HEK293 (cell line): ENCODE results near the gene LBX2.

ENCODE experiments used
- ATF2 ChIP-seq: fragments of 450-650 bp; formaldehyde crosslinking; IDR thresholded peaks from 2 replicates; pipeline ENCODE4 v1.5.1; 2016; ENCODE audit warnings: missing biosample characterization, missing genetic modification characterization, low read depth
- FEZF1 ChIP-seq: fragments of 450-650 bp; formaldehyde crosslinking; IDR thresholded peaks from 2 replicates; pipeline ENCODE4 v1.5.1; 2016; ENCODE audit warnings: missing biosample characterization, missing genetic modification characterization
- GFI1B ChIP-seq: fragments of 450-650 bp; formaldehyde crosslinking; IDR thresholded peaks from 2 replicates; pipeline ENCODE4 v1.5.1; 2016; ENCODE audit warnings: missing biosample characterization, missing genetic modification characterization
- HOXC10 ChIP-seq: sonication (generic); formaldehyde crosslinking; IDR thresholded peaks from 2 replicates; pipeline ENCODE4 v1.8.1; 2023; ENCODE audit warnings: mild to moderate bottlenecking, missing genetic modification reagents
- HOXD13 ChIP-seq: sonication (generic); formaldehyde crosslinking; IDR thresholded peaks from 2 replicates; pipeline ENCODE4 v1.8.0; 2022; ENCODE audit warnings: missing genetic modification reagents, borderline replicate concordance
- OSR2 ChIP-seq: fragments of 450-650 bp; formaldehyde crosslinking; IDR thresholded peaks from 2 replicates; pipeline ENCODE4 v1.5.1; 2016; ENCODE audit warnings: missing biosample characterization, missing genetic modification characterization
- SALL2 ChIP-seq: fragments of 450-650 bp; formaldehyde crosslinking; IDR thresholded peaks from 2 replicates; pipeline ENCODE4 v1.5.0; 2017; ENCODE audit warnings: missing biosample characterization, mild to moderate bottlenecking, missing genetic modification characterization, borderline replicate concordance
- SP3 ChIP-seq: fragments of 450-650 bp; formaldehyde crosslinking; IDR thresholded peaks from 2 replicates; pipeline ENCODE4 v1.5.1; 2016; ENCODE audit warnings: missing biosample characterization, missing genetic modification characterization
- TRIM28 ChIP-seq: IDR thresholded peaks from 2 replicates; pipeline ENCODE4 v1.6.1; 2011; ENCODE audit warnings: low read length, control low read depth, borderline replicate concordance
- ZEB2 ChIP-seq: fragments of 450-650 bp; formaldehyde crosslinking; IDR thresholded peaks from 2 replicates; pipeline ENCODE4 v1.5.1; 2016; ENCODE audit warnings: missing biosample characterization, missing genetic modification characterization
- ZNF121 ChIP-seq: fragments of 450-650 bp; formaldehyde crosslinking; IDR thresholded peaks from 2 replicates; pipeline ENCODE4 v1.5.1; 2016; ENCODE audit warnings: missing biosample characterization, missing genetic modification characterization
- ZNF175 ChIP-seq: fragments of 450-650 bp; formaldehyde crosslinking; IDR thresholded peaks from 2 replicates; pipeline ENCODE4 v1.5.1; 2016; ENCODE audit warnings: missing biosample characterization, missing genetic modification characterization
- ZNF221 ChIP-seq: fragments of 450-650 bp; formaldehyde crosslinking; IDR thresholded peaks from 2 replicates; pipeline ENCODE4 v1.5.1; 2017; ENCODE audit warnings: missing biosample characterization, missing genetic modification characterization, borderline replicate concordance
- ZNF280D ChIP-seq: fragments of 450-650 bp; formaldehyde crosslinking; IDR thresholded peaks from 2 replicates; pipeline ENCODE4 v1.5.1; 2016; ENCODE audit warnings: missing biosample characterization, missing genetic modification characterization
- ZNF311 ChIP-seq: fragments of 450-650 bp; formaldehyde crosslinking; IDR thresholded peaks from 2 replicates; pipeline ENCODE4 v1.5.1; 2017; ENCODE audit warnings: missing biosample characterization, missing genetic modification characterization, borderline replicate concordance
- ZNF324 ChIP-seq: fragments of 450-650 bp; formaldehyde crosslinking; IDR thresholded peaks from 2 replicates; pipeline ENCODE4 v1.5.1; 2016; ENCODE audit warnings: missing biosample characterization, missing genetic modification characterization
- ZNF341 ChIP-seq: fragments of 450-650 bp; formaldehyde crosslinking; IDR thresholded peaks from 2 replicates; pipeline ENCODE4; 2016; ENCODE audit warnings: low read depth, missing biosample characterization, missing genetic modification characterization
- ZNF394 ChIP-seq: fragments of 450-650 bp; formaldehyde crosslinking; IDR thresholded peaks from 2 replicates; pipeline ENCODE4 v1.5.1; 2016; ENCODE audit warnings: missing biosample characterization, missing genetic modification characterization, mild to moderate bottlenecking, moderate library complexity, borderline replicate concordance
- ZNF426 ChIP-seq: fragments of 450-650 bp; formaldehyde crosslinking; IDR thresholded peaks from 2 replicates; pipeline ENCODE4 v1.5.1; 2017; ENCODE audit warnings: missing biosample characterization, missing genetic modification characterization, mild to moderate bottlenecking, inconsistent platforms, moderate library complexity
- ZNF449 ChIP-seq: fragments of 450-650 bp; formaldehyde crosslinking; IDR thresholded peaks from 2 replicates; pipeline ENCODE4 v1.5.1; 2017; ENCODE audit warnings: missing biosample characterization, mild to moderate bottlenecking, missing genetic modification characterization, moderate library complexity
- ZNF501 ChIP-seq: fragments of 450-650 bp; formaldehyde crosslinking; IDR thresholded peaks from 2 replicates; pipeline ENCODE4 v1.5.1; 2016; ENCODE audit warnings: missing biosample characterization, missing genetic modification characterization
- ZNF513 ChIP-seq: fragments of 450-650 bp; IDR thresholded peaks from 2 replicates; pipeline ENCODE4 v1.5.1; 2018; ENCODE audit warnings: missing biosample characterization, missing genetic modification characterization
- ZNF548 ChIP-seq: fragments of 450-650 bp; formaldehyde crosslinking; IDR thresholded peaks from 2 replicates; pipeline ENCODE4 v1.5.1; 2016; ENCODE audit warnings: missing biosample characterization, missing genetic modification characterization
- ZNF560 ChIP-seq: fragments of 450-650 bp; formaldehyde crosslinking; IDR thresholded peaks from 2 replicates; pipeline ENCODE4 v1.5.1; 2017; ENCODE audit warnings: missing biosample characterization, missing genetic modification characterization, borderline replicate concordance
- ZNF571 ChIP-seq: fragments of 450-650 bp; formaldehyde crosslinking; IDR thresholded peaks from 2 replicates; pipeline ENCODE4 v1.5.0; 2017; ENCODE audit warnings: missing biosample characterization, missing genetic modification characterization
- ZNF621 ChIP-seq: fragments of 450-650 bp; formaldehyde crosslinking; IDR thresholded peaks from 2 replicates; pipeline ENCODE4 v1.5.1; 2017; ENCODE audit warnings: missing biosample characterization, missing genetic modification characterization
- ZNF626 ChIP-seq: fragments of 450-650 bp; sonication (Bioruptor Pico); formaldehyde crosslinking; IDR thresholded peaks from 2 replicates; pipeline ENCODE4 v1.5.1; 2018; ENCODE audit warnings: missing biosample characterization, missing genetic modification characterization, inconsistent platforms
- ZNF830 ChIP-seq: fragments of 450-650 bp; IDR thresholded peaks from 2 replicates; pipeline ENCODE4 v1.5.0; 2018; ENCODE audit warnings: missing biosample characterization, missing genetic modification characterization, low read depth, mild to moderate bottlenecking, moderate library complexity
- ZSCAN4 ChIP-seq: fragments of 450-650 bp; formaldehyde crosslinking; IDR thresholded peaks from 2 replicates; pipeline ENCODE4 v1.5.1; 2017; ENCODE audit warnings: missing biosample characterization, missing genetic modification characterization
- ZXDB ChIP-seq: fragments of 450-650 bp; formaldehyde crosslinking; IDR thresholded peaks from 2 replicates; pipeline ENCODE4 v1.5.1; 2016; ENCODE audit warnings: missing biosample characterization, missing genetic modification characterization
- TF ChIP-seq, protein P1 (sequence below): fragments of 450-650 bp; formaldehyde crosslinking; IDR thresholded peaks from 2 replicates; pipeline ENCODE4 v1.5.1; 2017; ENCODE audit warnings: missing biosample characterization, missing genetic modification characterization

LBX2 gene

DNA sequence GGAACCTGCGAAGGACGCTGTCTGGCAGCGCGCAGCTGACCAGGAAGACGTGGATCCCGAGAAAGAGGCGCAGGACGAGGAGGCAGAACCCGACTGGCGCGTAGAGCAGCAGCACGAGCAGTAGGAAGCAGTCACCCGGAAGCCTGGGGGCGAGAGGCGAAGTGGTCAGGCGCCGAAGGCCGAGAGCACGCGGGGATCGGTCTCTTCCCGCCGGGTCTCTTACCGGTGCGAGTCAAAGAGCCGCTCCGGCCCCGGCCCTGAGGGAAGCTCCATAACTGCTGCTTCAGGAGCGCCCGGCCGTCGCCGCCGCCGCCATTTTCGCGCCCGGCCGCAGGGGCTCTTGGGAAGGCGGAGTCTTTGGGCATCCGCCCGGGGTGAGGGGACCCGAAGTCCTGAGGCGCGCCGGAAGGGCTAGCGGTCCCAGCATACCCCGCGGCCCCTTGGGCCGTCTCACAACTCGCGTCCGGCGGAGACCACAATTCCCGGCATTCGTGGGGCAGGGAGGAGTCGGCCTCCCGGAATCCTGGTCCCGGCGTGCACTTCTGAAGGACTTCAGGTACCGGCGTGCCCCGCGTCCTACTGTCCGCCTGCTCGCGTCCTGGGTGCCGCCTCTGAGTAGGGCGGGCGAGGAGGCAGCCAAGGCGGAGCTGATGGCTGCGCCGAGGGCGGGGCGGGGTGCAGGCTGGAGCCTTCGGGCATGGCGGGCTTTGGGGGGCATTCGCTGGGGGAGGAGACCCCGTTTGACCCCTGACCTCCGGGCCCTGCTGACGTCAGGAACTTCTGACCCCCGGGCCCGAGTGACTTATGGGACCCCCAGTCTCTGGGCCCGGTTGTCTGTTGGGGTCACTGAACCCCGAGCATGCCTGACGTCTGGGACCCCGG lies 30.2 kb upstream of the LBX2 start, which contains the start of the genes AUP1 and HTRA2 (continued):
- TF ChIP-seq ZNF394 (tag by site-specific recombination) (peak; percentile 67; the same call in 1 of the 2 replicates), OSR2 (no peak), ZNF221 (no peak), ZNF626 (tag by site-specific recombination) (no peak), ZNF830 (tag by site-specific recombination) (no peak), ZXDB (tag by site-specific recombination) (peak; percentile 85), ZNF324 (peak; percentile 53; the same call in 1 of the 2 replicates), ZNF621 (tag by site-specific recombination) (no peak), HOXC10 (peak; percentile 30; the same call in 1 of the 2 replicates), ZNF426 (no peak), ZNF548 (tag by site-specific recombination) (no peak), HOXD13 (CRISPR knock-in tag) (no peak), ZNF501 (peak; percentile 86), ZNF121 (tag by site-specific recombination) (no peak), ZNF449 (tag by site-specific recombination) (no peak), TRIM28 (no peak), FEZF1 (tag by site-specific recombination) (no peak), SP3 (tag by site-specific recombination) (peak; percentile 99), ZSCAN4 (tag by site-specific recombination) (no peak), ZEB2 (peak; percentile 74), ZNF560 (tag by site-specific recombination) (no peak), ZNF311 (tag by site-specific recombination) (no peak), ZNF571 (no peak), ATF2 (tag by site-specific recombination) (no peak), SALL2 (no peak), ZNF341 (tag by site-specific recombination) (no peak), ZNF513 (tag by site-specific recombination) (no peak), ZNF280D (tag by site-specific recombination) (no peak), ZNF175 (tag by site-specific recombination) (no peak), GFI1B (no peak)
- TF ChIP-seq, protein P1, sequence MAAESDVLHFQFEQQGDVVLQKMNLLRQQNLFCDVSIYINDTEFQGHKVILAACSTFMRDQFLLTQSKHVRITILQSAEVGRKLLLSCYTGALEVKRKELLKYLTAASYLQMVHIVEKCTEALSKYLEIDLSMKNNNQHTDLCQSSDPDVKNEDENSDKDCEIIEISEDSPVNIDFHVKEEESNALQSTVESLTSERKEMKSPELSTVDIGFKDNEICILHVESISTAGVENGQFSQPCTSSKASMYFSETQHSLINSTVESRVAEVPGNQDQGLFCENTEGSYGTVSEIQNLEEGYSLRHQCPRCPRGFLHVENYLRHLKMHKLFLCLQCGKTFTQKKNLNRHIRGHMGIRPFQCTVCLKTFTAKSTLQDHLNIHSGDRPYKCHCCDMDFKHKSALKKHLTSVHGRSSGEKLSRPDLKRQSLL (tag by site-specific recombination), result no peak
